ENCODE results near the gene ESRRB. TPM values are rescaled to one million over a fixed set of nuclear protein-coding genes. Genes with fewer than 3 reads are reported as not detected.
A peak's percentile ranks its signal among the peaks of the same experiment; 100 is the strongest.

ESRRB gene
- total RNA-seq, 4 donors from 2014 or later: 1.2 TPM; not detected in 3

DNA sequence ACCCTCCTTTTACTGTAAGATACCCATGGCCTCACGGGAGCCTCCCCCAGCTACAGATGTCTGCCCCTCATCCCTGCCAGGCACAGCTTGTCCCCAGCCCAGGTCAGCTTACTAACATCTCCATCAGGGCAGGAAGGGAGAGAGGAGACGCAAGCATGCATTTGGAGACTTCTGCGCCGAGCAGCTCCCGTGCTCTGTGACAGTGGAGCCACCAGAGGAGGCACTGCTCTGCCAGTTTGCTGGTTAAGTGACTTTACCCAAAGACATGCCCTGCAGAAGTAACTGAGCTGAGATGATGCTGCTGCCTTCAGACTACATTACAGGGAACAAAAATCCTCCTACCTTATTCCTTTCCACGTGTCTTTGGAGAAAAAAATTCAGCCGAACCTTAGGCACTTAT, 133.4 kb downstream of the ESRRB start:
- no peak for DNase-seq
- Histone ChIP-seq H3K27ac (no peak overlapping the region), H3K9me3 (no peaks in the 10 kb centered on the region), H3K36me3 (no peaks in the 10 kb centered on the region), H3K4me1 (no peaks in the 10 kb centered on the region), H3K4me3 (no peak overlapping the region), H3K27me3 (no peaks in the 10 kb centered on the region)
- TF ChIP-seq CTCF (IDR thresholded peaks at IDR 0.05): no peak
- TF ChIP-seq POLR2A (IDR thresholded peaks at IDR 0.05): no peak

- H3K4me1 ChIP-seq: no peaks in the 10 kb centered on the region
- H3K9me3 ChIP-seq: no peaks in the 10 kb centered on the region
- no peaks in the 10 kb centered on the region for H3K27me3 ChIP-seq
- no peak overlapping the region for H3K27ac ChIP-seq
- no peaks in the 10 kb centered on the region for H3K36me3 ChIP-seq
- TF ChIP-seq CTCF (IDR thresholded peaks at IDR 0.05) (no peak), POLR2A (IDR thresholded peaks at IDR 0.05) (no peak)
- H3K4me3 ChIP-seq: no peak overlapping the region
- no peak for DNase-seq
These were observed 134.2 kb downstream of the ESRRB start for GRCh38 chr14:76510181-76510580.

GRCh38 chr14:76514213-76514998, 138.5 kb downstream of the ESRRB start:
- Histone ChIP-seq H3K4me1 (no peaks in the 10 kb centered on the region), H3K4me3 (no peak overlapping the region), H3K27ac (no peak overlapping the region), H3K9me3 (no peaks in the 10 kb centered on the region), H3K27me3 (no peaks in the 10 kb centered on the region), H3K36me3 (no peaks in the 10 kb centered on the region)
- TF ChIP-seq CTCF (IDR thresholded peaks at IDR 0.05): peak in 1 of 6 experiments; percentile 2
- no peak for TF ChIP-seq POLR2A (IDR thresholded peaks at IDR 0.05)
- DNase-seq: no peak

DNA sequence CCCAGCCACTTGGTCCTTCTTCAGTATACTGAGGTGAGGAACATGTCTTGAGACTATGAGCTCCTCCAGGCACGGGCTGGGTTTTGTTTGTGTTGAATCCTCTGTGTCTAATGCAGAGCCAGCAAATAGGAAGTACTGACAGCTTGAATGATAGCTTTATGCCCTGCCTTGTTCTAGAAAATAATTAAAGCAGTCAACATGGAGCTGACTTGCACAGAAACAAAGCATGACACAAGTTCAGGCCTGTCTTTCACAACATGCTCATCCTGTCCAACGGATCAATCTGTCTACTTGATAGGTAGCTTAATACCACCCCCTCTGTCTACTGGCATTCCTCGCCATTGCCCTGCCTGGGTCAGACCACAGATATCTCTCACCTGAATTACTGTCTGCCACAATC, 140.9 kb downstream of the ESRRB start:
- DNase-seq: no peak
- H3K9me3 ChIP-seq: no peaks in the 10 kb centered on the region
- H3K27ac ChIP-seq: no peak overlapping the region
- H3K4me3 ChIP-seq: no peak overlapping the region
- TF ChIP-seq CTCF (IDR thresholded peaks at IDR 0.05) (no peak), POLR2A (IDR thresholded peaks at IDR 0.05) (no peak)
- no peaks in the 10 kb centered on the region for H3K4me1 ChIP-seq
- H3K27me3 ChIP-seq: no peaks in the 10 kb centered on the region
- no peaks in the 10 kb centered on the region for H3K36me3 ChIP-seq

DNA sequence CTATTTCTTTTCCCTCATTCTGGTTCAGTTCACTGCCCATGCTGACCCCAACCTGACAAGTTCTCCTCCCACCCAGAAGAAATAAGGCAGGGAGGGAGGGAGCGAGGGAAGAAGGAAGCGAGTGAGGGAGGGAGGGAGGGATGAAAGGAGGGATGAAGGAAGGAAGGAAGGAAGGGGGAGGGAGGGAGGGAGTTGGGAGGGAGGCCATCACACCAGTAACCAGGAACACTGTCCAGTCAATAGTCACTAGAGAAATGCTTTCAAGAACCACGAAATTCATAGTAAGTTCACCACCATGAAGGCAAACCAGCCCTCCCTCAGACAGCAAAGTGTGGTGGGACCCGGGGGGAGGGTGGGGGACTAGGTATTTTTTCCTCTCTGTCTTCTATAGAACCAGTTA, 142.4 kb downstream of the ESRRB start:
- H3K4me3 ChIP-seq: no peak overlapping the region
- no peaks in the 10 kb centered on the region for H3K27me3 ChIP-seq
- H3K9me3 ChIP-seq: no peaks in the 10 kb centered on the region
- H3K36me3 ChIP-seq: no peaks in the 10 kb centered on the region
- no peak for DNase-seq
- TF ChIP-seq POLR2A (IDR thresholded peaks at IDR 0.05) (no peak), CTCF (IDR thresholded peaks at IDR 0.05) (no peak)
- no peak overlapping the region for H3K27ac ChIP-seq
- H3K4me1 ChIP-seq: no peaks in the 10 kb centered on the region

Measured in Peyer's patch (tissue), 4 donors.